ENCODE measurements around the gene HSF2BP.
"Not testable (repeated sequence)": the region's sequence is repeated elsewhere in the genome, so short reads cannot be mapped to it uniquely, and the experiment has no call there.

- not testable (repeated sequence) for TF ChIP-seq FOXK2 (IDR thresholded peaks at IDR 0.05); ELF4 (IDR thresholded peaks at IDR 0.05); FOXM1 (IDR thresholded peaks at IDR 0.05; ENCODE audit: borderline replicate concordance); TARDBP (IDR thresholded peaks at IDR 0.05); PKNOX1 (IDR thresholded peaks at IDR 0.05); BHLHE40 (IDR thresholded peaks at IDR 0.05; ENCODE audit: borderline replicate concordance); ARNT (IDR thresholded peaks at IDR 0.05)
These were observed 146.3 kb downstream of the HSF2BP start for GRCh38 chr21:43513023-43513422.

Data from HEK293T (cell line).